ENCODE results near the gene RASSF3.
A peak's percentile ranks its signal among the peaks of the same experiment; 100 is the strongest.
"Not testable (repeated sequence)": the region's sequence is repeated elsewhere in the genome, so short reads cannot be mapped to it uniquely, and the experiment has no call there.

The RASSF3 gene

DNA sequence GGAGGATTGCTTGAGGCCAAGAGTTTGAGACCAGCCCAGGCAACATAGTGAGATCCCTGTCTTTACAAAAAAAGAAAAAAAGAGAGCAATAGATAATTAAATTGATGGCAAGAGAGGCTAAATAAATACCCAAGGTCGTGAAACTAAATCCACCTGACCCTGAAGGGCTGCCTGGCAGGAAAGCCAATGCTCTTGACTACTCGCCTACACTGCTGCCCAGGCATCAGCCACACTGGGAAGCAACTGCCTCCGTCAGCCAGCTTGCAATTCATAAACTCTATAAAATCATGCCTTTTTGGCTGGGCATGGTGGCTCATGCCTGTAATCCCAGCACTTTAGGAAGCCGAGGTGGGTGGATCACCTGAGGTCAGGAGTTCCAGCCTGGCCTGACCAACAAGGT is 31.7 kb upstream of the RASSF3 start:
- TF ChIP-seq, protein P1, sequence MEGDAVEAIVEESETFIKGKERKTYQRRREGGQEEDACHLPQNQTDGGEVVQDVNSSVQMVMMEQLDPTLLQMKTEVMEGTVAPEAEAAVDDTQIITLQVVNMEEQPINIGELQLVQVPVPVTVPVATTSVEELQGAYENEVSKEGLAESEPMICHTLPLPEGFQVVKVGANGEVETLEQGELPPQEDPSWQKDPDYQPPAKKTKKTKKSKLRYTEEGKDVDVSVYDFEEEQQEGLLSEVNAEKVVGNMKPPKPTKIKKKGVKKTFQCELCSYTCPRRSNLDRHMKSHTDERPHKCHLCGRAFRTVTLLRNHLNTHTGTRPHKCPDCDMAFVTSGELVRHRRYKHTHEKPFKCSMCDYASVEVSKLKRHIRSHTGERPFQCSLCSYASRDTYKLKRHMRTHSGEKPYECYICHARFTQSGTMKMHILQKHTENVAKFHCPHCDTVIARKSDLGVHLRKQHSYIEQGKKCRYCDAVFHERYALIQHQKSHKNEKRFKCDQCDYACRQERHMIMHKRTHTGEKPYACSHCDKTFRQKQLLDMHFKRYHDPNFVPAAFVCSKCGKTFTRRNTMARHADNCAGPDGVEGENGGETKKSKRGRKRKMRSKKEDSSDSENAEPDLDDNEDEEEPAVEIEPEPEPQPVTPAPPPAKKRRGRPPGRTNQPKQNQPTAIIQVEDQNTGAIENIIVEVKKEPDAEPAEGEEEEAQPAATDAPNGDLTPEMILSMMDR (IDR thresholded peaks at IDR 0.05; ENCODE audit: low read depth, low read length): no peak
- no peak overlapping the region for H3K4me3 ChIP-seq (ENCODE audit: low read depth, low read length)
- H3K27me3 ChIP-seq: no peaks in the 10 kb centered on the region
- no peaks in the 10 kb centered on the region for H3K36me3 ChIP-seq
- no peaks in the 10 kb centered on the region for H3K4me1 ChIP-seq
- peaks cover 4% of the 10 kb centered on the region; the same call in 1 of the 2 replicates for H3K9me3 ChIP-seq
- DNase-seq: no peak

DNA sequence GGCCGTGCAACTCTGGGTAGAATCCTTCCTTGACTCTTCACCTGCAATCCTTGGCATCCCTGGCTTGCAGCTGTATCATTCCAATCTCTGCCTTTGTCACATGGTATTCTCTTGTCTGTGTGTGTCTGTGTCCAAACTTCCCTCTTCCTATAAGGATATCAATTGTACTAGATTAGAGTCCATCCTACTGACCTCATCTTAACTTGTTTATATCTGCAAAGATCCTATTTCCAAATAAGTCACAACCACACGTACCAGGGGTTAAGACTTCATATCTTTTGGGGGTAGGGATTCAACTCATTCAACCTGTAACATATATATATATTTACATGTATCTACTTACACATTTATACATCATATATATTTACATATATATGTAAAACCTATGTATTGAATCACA is 29.6 kb upstream of the RASSF3 start:
- DNase-seq: no peak
- Histone ChIP-seq H3K4me1 (0 out of 2 replicates have a peak, but pooled peaks cover 2% of the 10 kb centered on the region), H3K36me3 (no peaks in the 10 kb centered on the region), H3K4me3 (ENCODE audit: low read depth, low read length) (no peak overlapping the region), H3K9me3 (no peaks in the 10 kb centered on the region), H3K27me3 (no peaks in the 10 kb centered on the region)
- TF ChIP-seq, protein P1 (IDR thresholded peaks at IDR 0.05; ENCODE audit: low read depth, low read length): no peak

DNA sequence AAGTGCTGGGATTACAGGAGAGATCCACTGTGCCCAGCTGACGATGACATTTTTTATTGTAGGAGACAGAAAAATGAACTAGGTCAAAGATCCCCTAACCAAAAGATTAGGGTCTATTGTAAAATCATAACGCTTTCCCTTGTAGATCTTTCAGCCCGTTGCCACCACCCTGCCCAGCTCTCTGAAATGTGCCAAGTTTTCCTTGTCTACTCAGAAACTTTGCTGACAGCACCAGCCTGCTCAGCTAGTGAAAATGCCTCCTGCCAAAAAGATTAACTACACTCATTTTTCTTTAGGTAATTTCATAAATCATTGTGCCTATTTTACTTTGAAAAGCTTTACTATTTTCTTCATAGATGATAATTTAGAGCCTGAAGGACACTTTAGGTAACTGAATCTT is 28.2 kb upstream of the RASSF3 start:
- Histone ChIP-seq H3K36me3 (no peaks in the 10 kb centered on the region), H3K27me3 (no peaks in the 10 kb centered on the region), H3K4me3 (ENCODE audit: low read depth, low read length) (no peak overlapping the region), H3K4me1 (0 out of 2 replicates have a peak, but pooled peaks cover 2% of the 10 kb centered on the region), H3K9me3 (no peaks in the 10 kb centered on the region)
- TF ChIP-seq, protein P1 (IDR thresholded peaks at IDR 0.05; ENCODE audit: low read depth, low read length): no peak
- DNase-seq: no peak

DNA sequence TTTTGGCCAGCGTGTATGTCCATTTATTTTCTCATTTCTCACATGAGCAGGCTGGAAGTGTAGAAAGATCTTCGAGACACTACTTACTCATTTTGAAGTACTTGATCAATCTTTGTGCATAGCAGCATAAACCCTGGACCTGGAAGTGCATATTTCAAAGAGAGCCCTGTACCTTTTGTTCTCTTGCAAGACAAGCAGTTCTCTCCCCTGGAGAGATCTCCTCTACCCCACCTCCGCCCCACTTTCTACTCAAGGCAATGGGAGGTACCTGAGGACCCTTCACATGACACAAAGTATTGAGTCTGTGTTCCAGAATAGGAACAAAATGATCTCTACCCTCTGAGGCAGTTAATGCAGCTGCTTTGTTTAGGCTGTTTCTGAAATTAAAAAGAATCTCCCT is 27.4 kb upstream of the RASSF3 start:
- TF ChIP-seq, protein P1 (IDR thresholded peaks at IDR 0.05; ENCODE audit: low read depth, low read length): no peak
- Histone ChIP-seq H3K36me3 (no peaks in the 10 kb centered on the region), H3K9me3 (no peaks in the 10 kb centered on the region), H3K4me3 (ENCODE audit: low read depth, low read length) (no peak overlapping the region), H3K27me3 (no peaks in the 10 kb centered on the region), H3K4me1 (0 out of 2 replicates have a peak, but pooled peaks cover 2% of the 10 kb centered on the region)
- no peak for DNase-seq

DNA sequence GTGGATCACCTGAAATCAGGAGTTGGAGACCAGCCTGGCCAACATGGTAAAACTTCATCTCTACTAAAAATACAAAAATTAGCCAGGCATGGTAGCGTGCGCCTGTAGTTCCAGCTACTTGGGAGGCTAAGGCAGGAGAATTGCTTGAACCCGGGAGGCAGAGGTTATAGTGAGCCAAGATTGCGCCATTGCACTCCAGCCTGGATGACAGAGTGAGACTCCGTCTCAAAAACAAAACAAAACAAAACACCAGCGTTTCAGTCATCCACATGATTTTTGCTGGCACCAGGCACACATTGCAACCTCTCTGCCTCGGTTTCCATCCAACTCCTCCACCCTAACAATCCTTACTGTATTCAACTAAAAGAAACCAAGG is 26.9 kb upstream of the RASSF3 start:
- H3K27me3 ChIP-seq, H3K4me1 ChIP-seq, H3K9me3 ChIP-seq, H3K36me3 ChIP-seq, DNase-seq: not testable (repeated sequence)
- H3K4me3 ChIP-seq (ENCODE audit: low read depth, low read length): 0 out of 2 replicates have a peak overlapping the region, but pooled peaks have one; percentile 15

DNA sequence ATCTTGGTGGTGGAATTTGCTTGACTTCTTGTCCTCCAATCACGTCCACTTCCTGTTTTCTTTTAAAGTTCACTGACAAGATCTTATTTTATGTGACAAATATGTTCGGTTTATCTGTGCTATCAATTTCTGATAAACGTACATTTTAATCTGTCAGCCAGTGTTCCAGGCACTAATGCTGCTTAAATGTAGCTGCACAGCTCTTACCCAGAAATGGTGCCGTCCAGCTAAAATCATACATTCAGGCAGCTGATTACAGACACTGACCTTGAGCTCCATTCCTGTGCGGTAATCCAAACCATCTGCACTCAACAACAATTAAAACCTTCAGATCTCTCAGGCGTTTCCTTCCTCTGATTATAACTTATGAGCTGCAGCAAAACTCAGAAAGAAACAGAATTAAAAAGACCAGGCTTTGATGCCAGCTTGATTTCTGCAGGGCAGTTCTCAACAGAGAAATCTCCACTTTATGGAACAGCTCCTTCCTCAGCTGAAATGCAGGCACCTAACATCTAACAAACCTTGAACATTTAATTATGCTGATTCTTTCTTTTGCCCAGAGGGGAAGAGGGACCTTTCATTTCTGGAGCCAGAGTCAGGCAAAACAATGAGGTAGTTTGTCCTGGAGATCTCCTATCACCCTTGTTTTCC is 26.4 kb upstream of the RASSF3 start:
- Histone ChIP-seq H3K27me3 (no peaks in the 10 kb centered on the region), H3K36me3 (no peaks in the 10 kb centered on the region), H3K9me3 (no peaks in the 10 kb centered on the region), H3K4me3 (ENCODE audit: low read depth, low read length) (peak overlapping the region; percentile 15; the same call in 1 of the 2 replicates), H3K4me1 (0 out of 2 replicates have a peak, but pooled peaks cover 2% of the 10 kb centered on the region)
- peak; percentile 22 for DNase-seq
- TF ChIP-seq, protein P1 (IDR thresholded peaks at IDR 0.05; ENCODE audit: low read depth, low read length): no peak

All from BE2C (cell line).